ENCODE measurements around the gene PHLPP1. TPM values are rescaled to one million over a fixed set of nuclear protein-coding genes. Genes with fewer than 3 reads are reported as not detected.

Gene PHLPP1
- total and polyA plus RNA-seq, 2 of the 13 experiments (the other 11 are each of a cell fraction or from before 2014, with no cell fraction given), result 9.8 to 18.5 TPM

GRCh38 chr18:63004466-63005089 lies 289.2 kb downstream of the PHLPP1 start (continued):
- no peak for TF ChIP-seq HMGXB4 (CRISPR knock-in tag; IDR thresholded peaks at IDR 0.05; ENCODE audit: borderline replicate concordance in 1 of 2, low read depth in 1 of 2)

GRCh38 chr18:63005306-63005705 lies 290.0 kb downstream of the PHLPP1 start:
- intact Hi-C loops (cut with micrococcal nuclease; ENCODE audit: unreplicated experiment) (no loop called here), in situ Hi-C loops (cut with HindIII; ENCODE audit: extremely low pct_ligation_motif_present, low pct_unique_long_range_greater_than_20kb) (loop anchor here (10.0 to 25.0 kb wide), 2 partner anchors 429 to 832 kb away; no protein-coding TSS in a partner anchor)
- Histone ChIP-seq H3K79me2 (ENCODE audit: insufficient read depth, low read length) (no peaks in the 10 kb centered on the region), H3K9ac (ENCODE audit: insufficient read depth, low read depth, low read length) (no peak overlapping the region), H3K4me1 (ENCODE audit: insufficient read depth, low read length) (0 out of 2 replicates have a peak, but pooled peaks cover 6% of the 10 kb centered on the region), H3K36me3 (replicated peaks in 1 of 2; ENCODE audit: control insufficient read depth in 1 of 2, insufficient read depth in 2 of 2, low read length in 2 of 2) (no peaks in the 10 kb centered on the region), H3K4me3 (replicated peaks in 1 of 3; ENCODE audit: insufficient read depth in 1 of 3, low read depth in 2 of 3, low read length in 3 of 3) (no peak overlapping the region), H2AFZ (ENCODE audit: low read length) (no peak overlapping the region), H4K20me1 (ENCODE audit: insufficient read depth, low read length) (no peaks in the 10 kb centered on the region), H3K27ac (ENCODE audit: extremely low read length, insufficient read depth, low read length) (no peak overlapping the region), H3K4me2 (ENCODE audit: low read depth, low read length) (no peak overlapping the region), H3K9me3 (ENCODE audit: low read length) (no peaks in the 10 kb centered on the region), H3K27me3 (ENCODE audit: control insufficient read depth in 1 of 2, insufficient read depth in 2 of 2, low read length in 2 of 2) (peaks cover 4 to 19% of the 10 kb centered on the region in 2 experiments; a peak in 3 of 5 replicates)
- CTCF ChIA-PET (ENCODE audit: low intra/inter-chr PET ratio, low total read pairs), result no interaction called here
- BruUV-seq (replicated peaks), result no TSS peak
- TF ChIP-seq ZNF333 (CRISPR knock-in tag; IDR thresholded peaks at IDR 0.05; ENCODE audit: borderline replicate concordance) (no peak), ZNF816 (CRISPR knock-in tag; IDR thresholded peaks at IDR 0.05; ENCODE audit: borderline replicate concordance) (no peak), ASH2L (IDR thresholded peaks at IDR 0.05; ENCODE audit: insufficient read length, low read depth, low read length) (no peak), ZNF747 (CRISPR knock-in tag; IDR thresholded peaks at IDR 0.05; ENCODE audit: borderline replicate concordance) (no peak), CREM (IDR thresholded peaks at IDR 0.05) (no peak), CREM (CRISPR knock-in tag; IDR thresholded peaks at IDR 0.05) (no peak), ZIK1 (CRISPR knock-in tag; IDR thresholded peaks at IDR 0.05; ENCODE audit: borderline replicate concordance, low read depth) (no peak), ZFX (CRISPR knock-in tag; IDR thresholded peaks at IDR 0.05; ENCODE audit: low read depth) (no peak), JDP2 (CRISPR knock-in tag; IDR thresholded peaks at IDR 0.05; ENCODE audit: borderline replicate concordance) (no peak), TFAP4 (IDR thresholded peaks at IDR 0.05; ENCODE audit: borderline replicate concordance, low read depth) (no peak), MAFG (CRISPR knock-in tag; IDR thresholded peaks at IDR 0.05) (no peak), ATRX (CRISPR knock-in tag; IDR thresholded peaks at IDR 0.05; ENCODE audit: borderline replicate concordance) (no peak), HBP1 (CRISPR knock-in tag; IDR thresholded peaks at IDR 0.05; ENCODE audit: low read depth) (no peak), SMARCC2 (IDR thresholded peaks at IDR 0.05) (no peak)
- POLR2A ChIA-PET, result no interaction called here
- 28% methylated on average over 3 of the region's 8 CpGs for WGBS (ENCODE audit: low lambda C conversion rate)
- DNase-seq (ENCODE audit: low spot score) (no peak), FAIRE-seq (no peak), ATAC-seq (peak; percentile 27)
